Osteocyte (in vitro differentiated cells): ENCODE data around the gene ALK. TPM values are rescaled to one million over a fixed set of nuclear protein-coding genes. Genes with fewer than 3 reads are reported as not detected.

Experiments
- DNase-seq: peaks from one replicate; pipeline ENCODE4 v3.0.0; 2021; ENCODE audit warnings: mixed read lengths; ENCODE audit not compliant: unreplicated experiment; ENCODE audit errors: extremely low spot score
- H3K27ac Mint-ChIP-seq: one replicate; pipeline ENCODE4 v1.8.0; 2021; ENCODE audit warnings: mild to moderate bottlenecking, mixed read lengths; ENCODE audit not compliant: unreplicated experiment
- H3K27me3 Mint-ChIP-seq: one replicate; pipeline ENCODE4 v1.8.0; 2021; ENCODE audit warnings: mixed read lengths; ENCODE audit not compliant: unreplicated experiment
- H3K36me3 Mint-ChIP-seq: one replicate; pipeline ENCODE4 v1.8.0; 2021; ENCODE audit warnings: mixed read lengths; ENCODE audit not compliant: unreplicated experiment
- H3K4me1 Mint-ChIP-seq: one replicate; pipeline ENCODE4 v1.8.0; 2021; ENCODE audit warnings: mixed read lengths; ENCODE audit not compliant: unreplicated experiment
- H3K4me3 Mint-ChIP-seq: one replicate; pipeline ENCODE4 v1.8.0; 2021; ENCODE audit warnings: mild to moderate bottlenecking, moderate library complexity, mixed read lengths; ENCODE audit not compliant: unreplicated experiment
- H3K9me3 Mint-ChIP-seq: one replicate; pipeline ENCODE4 v1.8.0; 2021; ENCODE audit warnings: mixed read lengths; ENCODE audit not compliant: unreplicated experiment
- total RNA-seq: library from RNA; stranded (reverse); gene quantifications from 2 replicates; pipeline ENCODE4 v1.2.1, GENCODE V29; 2021
- TF ChIP-seq, protein P1 (sequence below): fragments of 200-600 bp; sonication (generic); IDR thresholded peaks from 2 replicates; pipeline ENCODE4 v1.5.0; 2021; ENCODE audit warnings: antibody characterized with exemption, mild to moderate bottlenecking, moderate library complexity

Gene ALK
- total RNA-seq, 1 donor from 2014 or later = not detected

- no peak for DNase-seq
- H3K27me3 Mint-ChIP-seq = no peaks in the 10 kb centered on the region
- H3K9me3 Mint-ChIP-seq = no peaks in the 10 kb centered on the region
- no peak overlapping the region for H3K27ac Mint-ChIP-seq
- no peaks in the 10 kb centered on the region for H3K4me1 Mint-ChIP-seq
- TF ChIP-seq, protein P1, sequence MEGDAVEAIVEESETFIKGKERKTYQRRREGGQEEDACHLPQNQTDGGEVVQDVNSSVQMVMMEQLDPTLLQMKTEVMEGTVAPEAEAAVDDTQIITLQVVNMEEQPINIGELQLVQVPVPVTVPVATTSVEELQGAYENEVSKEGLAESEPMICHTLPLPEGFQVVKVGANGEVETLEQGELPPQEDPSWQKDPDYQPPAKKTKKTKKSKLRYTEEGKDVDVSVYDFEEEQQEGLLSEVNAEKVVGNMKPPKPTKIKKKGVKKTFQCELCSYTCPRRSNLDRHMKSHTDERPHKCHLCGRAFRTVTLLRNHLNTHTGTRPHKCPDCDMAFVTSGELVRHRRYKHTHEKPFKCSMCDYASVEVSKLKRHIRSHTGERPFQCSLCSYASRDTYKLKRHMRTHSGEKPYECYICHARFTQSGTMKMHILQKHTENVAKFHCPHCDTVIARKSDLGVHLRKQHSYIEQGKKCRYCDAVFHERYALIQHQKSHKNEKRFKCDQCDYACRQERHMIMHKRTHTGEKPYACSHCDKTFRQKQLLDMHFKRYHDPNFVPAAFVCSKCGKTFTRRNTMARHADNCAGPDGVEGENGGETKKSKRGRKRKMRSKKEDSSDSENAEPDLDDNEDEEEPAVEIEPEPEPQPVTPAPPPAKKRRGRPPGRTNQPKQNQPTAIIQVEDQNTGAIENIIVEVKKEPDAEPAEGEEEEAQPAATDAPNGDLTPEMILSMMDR = no peak
- no peaks in the 10 kb centered on the region for H3K36me3 Mint-ChIP-seq
- H3K4me3 Mint-ChIP-seq = no peak overlapping the region
Measured at GRCh38 chr2:29206941-29207340, 714.4 kb downstream of the ALK start.

DNA sequence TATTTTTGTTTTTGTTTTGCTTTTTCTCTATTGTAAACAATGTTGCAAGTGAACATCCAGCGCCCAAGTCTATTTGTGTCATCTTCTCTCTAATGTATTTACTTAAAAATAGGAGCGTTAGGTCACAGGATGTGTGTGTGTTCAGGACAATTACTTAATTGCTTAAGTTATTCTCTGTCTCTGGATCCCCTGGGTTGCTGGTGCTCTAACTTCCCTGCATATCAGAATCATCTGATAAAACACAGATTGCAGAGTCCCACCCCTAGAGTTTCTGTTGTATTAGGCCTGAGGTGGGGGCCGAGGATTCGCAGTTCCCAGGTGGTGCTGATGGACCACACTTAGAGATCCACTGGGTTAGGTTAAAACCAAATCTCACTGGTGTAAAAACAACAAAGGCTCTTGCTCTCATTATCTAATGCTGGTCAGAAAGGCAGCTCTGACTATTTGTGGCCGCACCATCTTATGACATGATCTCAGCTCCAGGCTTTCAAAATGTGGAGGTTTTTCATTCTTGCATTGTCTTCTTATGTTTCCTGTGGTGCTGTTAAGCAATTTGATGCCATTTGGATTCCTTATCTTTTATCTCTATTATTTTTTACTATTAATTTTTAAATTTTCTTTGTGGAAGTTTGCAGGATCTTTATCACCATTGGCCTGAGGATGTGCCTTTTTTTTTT, 718.4 kb downstream of the ALK start:
- no peaks in the 10 kb centered on the region for H3K4me1 Mint-ChIP-seq
- no peaks in the 10 kb centered on the region for H3K27me3 Mint-ChIP-seq
- no peak overlapping the region for H3K4me3 Mint-ChIP-seq
- TF ChIP-seq, protein P1 = no peak
- no peaks in the 10 kb centered on the region for H3K36me3 Mint-ChIP-seq
- DNase-seq = no peak
- H3K27ac Mint-ChIP-seq = no peak overlapping the region
- H3K9me3 Mint-ChIP-seq = no peaks in the 10 kb centered on the region

- Mint-ChIP-seq H3K27ac (no peak overlapping the region), H3K9me3 (no peaks in the 10 kb centered on the region), H3K4me3 (no peak overlapping the region), H3K4me1 (no peaks in the 10 kb centered on the region), H3K36me3 (no peaks in the 10 kb centered on the region), H3K27me3 (no peaks in the 10 kb centered on the region)
- no peak for DNase-seq
- TF ChIP-seq, protein P1 = no peak
Measured at GRCh38 chr2:29201979-29202378, 719.4 kb downstream of the ALK start.

DNA sequence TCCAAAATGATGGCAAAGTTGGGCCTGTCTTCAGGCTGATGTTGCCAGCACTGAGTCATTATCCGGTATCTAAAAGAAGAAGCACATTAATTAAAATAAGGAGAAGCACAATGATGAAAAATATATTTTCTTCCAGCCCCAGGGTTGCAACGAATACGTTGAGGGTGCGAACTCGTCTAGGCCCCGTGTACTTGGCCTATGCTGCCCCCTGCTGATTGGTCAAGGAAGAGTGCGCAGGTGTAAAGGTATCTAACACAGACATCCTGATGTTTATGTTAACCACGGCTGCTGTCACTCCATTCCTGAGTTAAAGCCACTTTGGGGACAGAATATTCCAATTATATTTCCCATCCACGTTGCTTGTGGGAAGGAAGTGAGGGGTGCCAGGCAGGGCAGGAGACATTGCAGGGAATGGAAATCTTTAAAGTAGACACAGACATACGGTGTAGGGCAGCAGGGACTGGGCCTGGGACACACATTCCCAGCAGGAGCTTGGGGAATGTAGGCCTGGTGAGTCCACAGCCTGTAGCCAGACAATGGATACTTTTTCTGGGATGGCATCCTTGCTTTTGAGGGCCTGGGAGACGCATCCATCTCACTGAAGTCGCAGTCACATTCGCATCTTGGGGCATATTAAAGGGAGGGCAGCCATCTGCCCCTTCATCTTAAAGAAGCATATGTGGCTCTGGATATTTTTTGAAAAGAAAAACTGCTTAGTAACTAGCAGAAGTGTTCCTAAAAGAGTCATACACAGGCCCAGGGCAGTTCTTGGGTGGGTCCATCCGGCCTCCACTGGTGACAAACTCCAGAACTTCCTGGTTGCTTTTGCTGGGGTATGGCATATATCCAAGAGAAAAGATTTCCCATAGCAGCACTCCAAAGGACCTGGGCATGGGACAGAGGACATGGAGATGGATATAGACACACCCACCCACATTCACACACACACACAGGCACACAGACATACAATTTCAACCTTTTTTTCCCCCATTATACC, 724.3 kb downstream of the ALK start:
- H3K27ac Mint-ChIP-seq = no peak overlapping the region
- H3K4me3 Mint-ChIP-seq = no peak overlapping the region
- H3K36me3 Mint-ChIP-seq = no peaks in the 10 kb centered on the region
- no peaks in the 10 kb centered on the region for H3K9me3 Mint-ChIP-seq
- TF ChIP-seq, protein P1 = peak; percentile 84
- peaks cover 5% of the 10 kb centered on the region for H3K4me1 Mint-ChIP-seq
- no peaks in the 10 kb centered on the region for H3K27me3 Mint-ChIP-seq
- no peak for DNase-seq

- Mint-ChIP-seq H3K4me1 (peaks cover 5% of the 10 kb centered on the region), H3K9me3 (no peaks in the 10 kb centered on the region), H3K27ac (no peak overlapping the region), H3K36me3 (no peaks in the 10 kb centered on the region), H3K27me3 (no peaks in the 10 kb centered on the region), H3K4me3 (no peak overlapping the region)
- DNase-seq = no peak
- TF ChIP-seq, protein P1 = no peak
Measured at GRCh38 chr2:29195796-29196195, 725.6 kb downstream of the ALK start.
